Measurements from ENCODE around the gene COX20.
"Not testable (repeated sequence)": the region's sequence is repeated elsewhere in the genome, so short reads cannot be mapped to it uniquely, and the experiment has no call there.

Gene COX20

DNA sequence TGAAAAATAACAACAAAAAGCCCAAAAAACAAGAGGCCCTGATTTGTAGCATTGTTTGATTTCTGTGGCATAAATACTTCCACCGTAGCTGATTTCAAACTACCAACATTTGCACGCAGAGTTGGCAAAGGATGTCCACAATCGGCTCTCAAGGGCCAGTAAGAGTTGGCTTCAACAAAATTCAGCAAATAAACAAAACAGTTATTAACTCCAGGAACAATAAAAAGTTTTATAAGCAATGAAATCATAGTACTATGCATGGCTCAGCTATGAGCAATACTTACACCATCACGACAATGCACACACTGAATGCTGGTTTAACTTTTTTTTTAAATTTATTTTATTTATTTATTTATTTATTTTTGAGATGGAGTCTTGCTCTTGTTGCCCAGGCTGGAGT is 8.7 kb upstream of the COX20 start:
- DNase-seq = no peak

GRCh38 chr1:244830639-244831038 is 4.8 kb upstream of the COX20 start:
- no peak for DNase-seq

DNA sequence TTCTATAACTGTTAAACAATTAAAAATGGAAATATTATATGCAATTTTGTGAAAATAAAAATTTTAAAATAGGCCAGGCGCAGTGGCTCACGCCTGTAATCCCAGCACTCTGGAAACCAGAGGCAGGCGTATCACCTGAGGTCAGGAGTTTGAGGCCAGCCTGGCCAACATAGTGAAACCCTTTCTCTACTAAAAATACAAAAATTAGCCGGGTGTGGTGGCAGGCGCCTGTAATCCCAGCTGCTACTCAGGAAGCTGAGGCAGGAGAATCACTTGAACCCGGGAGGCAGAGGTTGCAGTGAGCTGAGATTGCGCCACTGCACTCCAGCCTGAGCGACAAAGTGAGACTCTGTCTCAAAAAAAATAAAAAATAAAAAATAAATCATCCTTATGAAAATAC is 2.2 kb upstream of the COX20 start:
- not testable (repeated sequence) for DNase-seq

- peak; percentile 68 for DNase-seq
Observed at GRCh38 chr1:244833734-244834542, 1.5 kb upstream of the COX20 start.

DNA sequence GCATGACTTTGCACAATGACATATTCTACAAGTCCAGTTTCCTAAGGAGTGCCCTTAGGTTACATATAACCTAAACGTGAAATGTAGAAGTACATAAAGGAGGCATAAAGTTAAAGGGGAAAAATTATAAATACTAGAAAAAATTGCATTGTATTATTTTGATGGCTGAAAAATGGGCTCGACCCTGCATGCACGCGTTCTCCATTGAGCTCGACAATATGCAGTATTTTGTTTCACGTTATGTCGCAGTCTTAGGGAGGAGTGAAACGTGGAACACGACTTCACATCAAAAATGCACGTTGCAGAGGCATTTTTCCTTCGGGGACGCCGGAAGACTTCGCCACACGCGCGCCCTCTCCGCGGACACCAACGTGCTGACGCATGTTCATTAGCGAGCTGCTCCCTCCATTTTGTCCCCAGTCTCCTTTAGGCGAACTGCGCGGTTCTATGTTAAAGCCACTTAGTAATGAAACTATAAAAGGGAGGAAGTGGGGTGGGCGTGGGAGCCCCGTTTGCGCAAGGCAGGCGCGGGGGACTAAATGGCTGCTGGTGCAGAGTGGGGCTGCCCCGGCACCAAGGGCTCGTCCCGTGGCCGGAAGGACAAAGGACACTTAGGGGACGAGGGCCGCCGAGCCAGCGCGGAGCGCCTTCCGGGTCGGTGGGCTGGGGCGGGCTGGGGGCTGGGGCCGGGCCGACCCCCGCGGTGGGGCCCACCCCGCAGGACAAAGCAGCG is 749 bp upstream of the COX20 start:
- DNase-seq = peak; percentile 92

- DNase-seq = no peak
Observed at GRCh38 chr1:244836135-244836521, 670 bp downstream of the COX20 start.

DNA sequence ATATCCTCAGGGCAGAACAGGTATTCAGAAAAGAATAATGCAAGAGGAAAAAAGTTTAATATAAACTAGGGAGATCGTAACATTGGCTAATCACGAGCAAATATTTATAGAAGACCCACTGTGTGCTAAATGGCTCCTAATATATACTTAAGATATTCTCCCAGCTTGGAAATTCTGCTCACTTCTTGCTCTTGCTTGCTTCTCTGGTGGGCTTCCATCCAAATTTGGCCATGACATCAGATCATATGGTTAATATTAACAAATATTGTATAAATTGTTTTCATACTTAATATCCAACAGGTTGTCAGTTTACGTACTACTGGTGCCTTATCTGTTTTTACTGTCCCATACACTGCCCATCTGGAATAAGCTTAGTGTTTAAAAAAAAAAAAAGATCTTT is 1.1 kb downstream of the COX20 start:
- no peak for DNase-seq

DNA sequence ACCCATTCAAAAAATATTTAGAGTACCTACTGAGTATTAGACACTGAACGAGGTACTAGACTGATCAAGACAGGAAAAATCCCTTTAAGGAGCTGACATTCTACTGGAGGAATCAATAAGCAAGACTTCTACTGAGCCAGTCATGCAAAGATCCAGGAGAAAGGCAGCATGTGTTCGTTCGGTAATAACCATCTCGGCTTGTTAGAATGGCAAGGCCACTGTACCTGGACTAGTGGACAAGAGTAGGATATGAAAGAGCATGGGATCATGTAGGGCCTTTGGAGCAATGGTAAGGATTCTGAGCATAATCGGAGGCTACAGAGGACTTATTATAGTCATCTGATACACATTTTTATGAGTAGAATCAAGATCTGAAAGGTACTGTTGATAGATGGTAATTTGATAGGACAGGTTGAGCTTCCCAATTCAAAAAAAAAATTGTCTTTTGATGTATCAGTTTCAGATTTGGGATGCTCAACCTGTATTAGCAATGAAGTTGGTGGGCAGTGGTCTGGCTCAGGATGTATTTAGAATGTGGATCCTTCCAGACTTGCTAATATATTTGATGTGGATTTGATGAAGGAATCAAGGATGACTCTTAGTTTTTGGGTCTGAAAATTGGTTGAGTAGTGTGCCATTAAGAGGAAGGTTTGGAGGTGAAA is 2.3 kb downstream of the COX20 start:
- no peak for DNase-seq

- no peak for DNase-seq
Observed at GRCh38 chr1:244839656-244840055, 4.2 kb downstream of the COX20 start.

DNA sequence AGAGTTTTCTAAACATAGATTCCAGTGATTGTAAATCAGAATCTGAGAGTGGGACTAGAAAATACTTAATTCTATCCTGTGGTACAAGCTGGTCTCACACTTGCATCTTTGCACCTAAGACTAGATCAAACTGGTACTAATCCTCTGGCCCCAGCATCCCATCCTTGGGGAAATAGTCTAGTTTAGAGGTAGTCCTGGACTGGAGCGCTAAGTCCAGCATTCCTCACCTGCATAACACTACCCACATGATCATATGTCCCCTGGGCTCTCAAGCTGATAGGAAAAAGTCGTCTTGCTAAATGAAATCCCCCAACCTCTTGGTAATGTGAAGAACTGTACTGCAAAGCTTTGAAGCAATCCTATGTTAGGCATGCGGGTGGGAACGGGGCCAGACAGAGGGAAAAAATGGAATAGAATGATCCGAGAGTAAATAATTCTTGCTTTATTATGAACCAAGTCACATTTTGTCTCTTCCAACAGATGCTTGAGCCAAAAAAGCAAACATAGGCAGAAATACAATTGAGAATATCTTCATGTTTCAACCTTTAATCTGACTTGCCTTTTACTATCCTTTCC is 4.8 kb downstream of the COX20 start:
- DNase-seq = no peak

- no peak for DNase-seq
Observed at GRCh38 chr1:244841273-244841927, 5.9 kb downstream of the COX20 start.

DNA sequence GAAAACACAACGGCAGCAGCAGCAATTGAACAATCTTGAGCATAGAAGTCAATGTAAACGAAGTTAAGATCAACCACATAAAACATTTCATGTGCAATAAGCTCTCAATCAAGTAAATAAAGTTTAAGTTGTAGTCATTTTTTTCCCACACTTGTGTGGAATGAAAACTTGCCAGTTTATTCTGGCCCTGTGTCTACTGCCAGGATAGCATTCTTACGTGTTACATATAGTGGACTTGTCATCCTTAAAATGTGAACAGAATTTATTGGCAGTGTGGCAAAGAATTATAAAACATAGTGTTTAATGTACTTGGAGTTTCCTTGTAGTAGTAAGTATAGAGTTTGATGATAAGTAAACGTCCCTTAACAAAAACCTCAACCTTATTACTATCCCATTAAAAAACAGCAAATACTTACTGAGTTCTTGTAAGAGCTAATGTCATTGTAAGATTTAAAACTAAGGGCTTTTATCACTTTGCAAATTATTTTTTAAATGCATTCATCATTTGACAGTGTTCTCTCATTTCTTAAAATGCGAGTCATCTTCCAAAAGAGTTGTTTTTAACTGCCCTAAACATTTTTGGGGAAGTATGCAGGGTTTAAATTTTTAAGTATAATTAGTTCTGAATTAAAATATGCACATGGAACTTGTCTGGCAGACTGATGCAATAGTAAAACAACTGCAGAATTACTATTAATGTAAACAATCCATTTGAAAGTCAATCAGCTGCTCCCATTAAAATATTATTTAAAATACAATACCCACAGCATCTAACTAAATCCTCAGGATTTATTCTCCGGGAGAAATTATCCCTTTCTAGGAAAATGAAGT is 7.9 kb downstream of the COX20 start:
- DNase-seq = no peak

GRCh38 chr1:244844155-244845121 is 9.0 kb downstream of the COX20 start:
- DNase-seq = no peak

- no peak for DNase-seq
Observed at GRCh38 chr1:244846653-244847052, 11.2 kb downstream of the COX20 start.

DNA sequence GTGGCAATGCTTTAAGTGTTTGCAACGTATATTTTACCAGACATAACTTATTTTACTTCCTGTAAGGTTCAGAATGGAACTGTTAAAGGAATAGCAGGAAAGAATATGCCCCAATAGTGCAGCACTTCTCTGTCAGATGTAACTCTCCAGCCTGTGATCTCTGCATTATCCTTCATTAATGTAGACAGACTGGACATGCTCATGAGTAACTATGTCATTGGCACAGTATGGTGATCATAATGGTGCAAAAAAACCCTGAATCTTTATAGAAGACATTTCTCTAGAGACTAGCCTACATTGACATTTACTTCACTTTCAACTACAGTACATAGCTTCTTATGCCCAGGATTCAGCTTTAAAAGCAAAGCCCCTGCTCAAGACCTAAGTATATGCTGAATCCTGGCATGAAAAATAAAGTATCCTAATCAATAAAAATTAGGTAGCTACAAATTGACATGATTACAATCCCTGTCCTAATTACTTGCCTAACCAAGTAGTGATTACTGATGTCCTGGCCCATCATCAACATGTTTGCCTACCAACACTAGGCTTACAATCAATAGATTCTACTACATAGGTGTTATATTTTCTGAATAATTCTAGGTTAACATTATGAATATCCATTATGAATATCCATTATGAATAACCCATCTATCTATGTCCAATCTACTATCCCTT is 13.9 kb downstream of the COX20 start:
- DNase-seq = no peak

DNA sequence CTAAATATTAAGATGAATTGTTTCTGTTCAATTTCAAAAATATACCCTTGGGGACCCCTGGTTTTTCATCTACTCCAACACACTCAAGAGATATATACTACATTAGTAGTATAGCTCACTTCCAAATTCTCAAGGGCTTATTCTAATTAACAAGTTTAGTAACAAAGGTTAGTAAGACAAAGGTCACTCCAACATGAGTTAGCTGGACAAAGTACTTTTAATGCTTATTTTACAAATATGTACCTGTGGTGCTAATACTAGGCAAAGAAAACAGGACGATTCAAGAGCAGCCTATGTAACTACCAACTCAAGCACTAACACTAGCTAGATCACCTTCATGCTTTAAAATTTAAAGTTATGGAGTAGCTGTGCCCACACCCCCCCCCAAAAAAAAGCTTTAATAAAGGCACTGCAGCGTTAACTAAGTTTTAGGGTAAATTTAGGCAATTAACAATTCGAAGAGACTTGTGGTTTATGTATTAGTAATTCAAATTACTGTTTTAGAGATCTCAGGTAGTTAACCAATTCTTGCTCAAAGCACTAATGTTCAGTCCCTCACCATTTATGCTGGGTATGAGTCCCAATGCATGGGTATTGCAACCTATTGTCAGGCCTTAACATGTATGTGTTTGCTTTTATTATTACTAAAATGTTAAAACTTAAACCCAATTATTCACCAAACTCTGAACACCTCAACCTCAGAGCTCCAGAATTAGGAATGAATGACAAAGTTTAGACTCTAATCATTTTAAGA is 14.8 kb downstream of the COX20 start:
- no peak for DNase-seq

- no peak for DNase-seq
Observed at GRCh38 chr1:244850896-244851295, 15.4 kb downstream of the COX20 start.

GRCh38 chr1:244851546-244852231 is 16.2 kb downstream of the COX20 start:
- no peak for DNase-seq

- DNase-seq = no peak
Observed at GRCh38 chr1:244852694-244853093, 17.2 kb downstream of the COX20 start.
